Activated effector memory CD4-positive, alpha-beta T cell treated with Interleukin-2 at 50 U/mL for 16 hours (primary cell): ENCODE measurements around the gene TYW3.

Source experiments
- DNase-seq: peaks from one replicate; pipeline ENCODE4 v3.0.0-alpha.2; 2020

Gene TYW3

GRCh38 chr1:74811436-74812179 lies 78.7 kb downstream of the TYW3 start:
- DNase-seq = no peak

GRCh38 chr1:74812180-74812541 lies 79.2 kb downstream of the TYW3 start:
- DNase-seq = no peak
